ELF-1 (cell line): Measurements from ENCODE around the gene ZDHHC24.
A peak's percentile ranks its signal among the peaks of the same experiment; 100 is the strongest.

Experiments
- DNase-seq: peaks from one replicate; pipeline ENCODE4 v3.0.0-alpha.2; 2016; ENCODE audit warnings: low read depth, low spot score

ZDHHC24 gene

DNA sequence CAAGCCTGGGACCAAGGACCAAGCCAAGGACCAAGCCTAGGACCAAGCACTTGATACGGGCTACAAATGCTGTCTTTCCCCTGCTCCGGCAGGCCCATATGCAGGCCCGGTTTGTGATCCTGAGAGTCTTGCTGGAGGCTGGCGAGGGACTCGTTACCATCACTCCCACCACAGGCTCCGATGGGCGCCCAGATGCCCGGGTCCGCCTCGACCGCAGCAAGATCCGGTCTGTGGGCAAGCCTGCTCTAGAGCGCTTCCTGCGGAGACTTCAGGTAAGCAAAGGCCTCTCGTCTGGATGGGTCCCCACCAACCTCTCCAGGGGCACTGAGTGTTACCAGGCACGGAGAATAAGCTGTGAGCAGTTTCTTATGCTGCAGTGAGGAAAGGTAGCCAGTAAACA lies 48.6 kb downstream of the ZDHHC24 start:
- DNase-seq: no peak

- DNase-seq: no peak
These were observed 50.4 kb downstream of the ZDHHC24 start for GRCh38 chr11:66495401-66495854.

- DNase-seq: peak; percentile 15
These were observed 50.9 kb downstream of the ZDHHC24 start for GRCh38 chr11:66494935-66495334.

- DNase-seq: no peak
These were observed 51.4 kb downstream of the ZDHHC24 start for GRCh38 chr11:66494458-66494857.

DNA sequence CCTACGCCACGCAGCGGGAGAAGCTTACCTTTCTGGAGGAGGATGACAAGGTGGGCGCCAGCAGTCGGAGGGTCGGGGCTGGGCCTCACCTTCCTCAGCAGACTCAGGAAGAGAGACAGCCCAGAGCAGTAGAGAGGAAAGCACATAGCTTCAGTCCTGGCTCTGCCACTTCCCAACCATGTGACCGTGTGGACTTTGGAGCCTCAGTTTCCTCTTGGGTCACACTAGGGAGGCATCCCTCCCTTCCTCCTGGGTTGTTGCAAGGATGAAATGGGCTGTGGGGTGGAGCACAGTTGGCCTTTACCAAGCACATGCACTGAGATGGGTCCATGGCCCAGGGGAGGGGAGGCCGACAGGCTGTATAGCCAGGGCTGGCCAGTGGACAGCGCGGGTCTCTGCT lies 52.7 kb downstream of the ZDHHC24 start:
- DNase-seq: no peak

GRCh38 chr11:66492161-66492865 lies 53.5 kb downstream of the ZDHHC24 start:
- DNase-seq: no peak

DNA sequence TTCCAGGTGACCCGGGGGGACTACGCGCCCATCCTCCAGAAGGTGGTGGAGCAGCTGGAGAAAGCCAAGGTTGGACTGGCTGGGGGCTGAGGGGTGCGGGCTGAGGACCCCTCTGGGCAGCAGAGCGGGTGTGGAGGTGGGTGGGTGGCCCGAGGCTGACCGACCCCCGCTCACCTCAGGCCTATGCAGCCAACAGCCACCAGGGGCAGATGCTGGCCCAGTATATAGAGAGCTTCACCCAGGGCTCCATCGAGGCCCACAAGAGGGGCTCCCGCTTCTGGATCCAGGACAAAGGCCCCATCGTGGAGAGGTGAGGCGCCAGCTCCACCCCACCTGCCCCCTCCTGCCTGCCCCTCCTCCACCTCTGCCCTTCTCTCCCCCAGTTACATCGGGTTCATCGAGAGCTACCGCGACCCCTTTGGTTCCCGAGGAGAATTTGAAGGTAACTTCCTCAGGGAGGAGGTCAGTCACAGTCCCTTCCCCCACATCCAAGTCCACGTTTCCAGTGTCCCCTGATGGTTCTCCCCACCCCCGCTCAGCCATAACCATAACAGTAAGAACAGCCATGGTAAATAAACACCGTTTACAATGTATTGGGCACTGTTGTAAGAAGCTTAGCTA lies 54.4 kb downstream of the ZDHHC24 start:
- DNase-seq: peak; percentile 37

GRCh38 chr11:66489636-66490035 lies 56.2 kb downstream of the ZDHHC24 start:
- no peak for DNase-seq

DNA sequence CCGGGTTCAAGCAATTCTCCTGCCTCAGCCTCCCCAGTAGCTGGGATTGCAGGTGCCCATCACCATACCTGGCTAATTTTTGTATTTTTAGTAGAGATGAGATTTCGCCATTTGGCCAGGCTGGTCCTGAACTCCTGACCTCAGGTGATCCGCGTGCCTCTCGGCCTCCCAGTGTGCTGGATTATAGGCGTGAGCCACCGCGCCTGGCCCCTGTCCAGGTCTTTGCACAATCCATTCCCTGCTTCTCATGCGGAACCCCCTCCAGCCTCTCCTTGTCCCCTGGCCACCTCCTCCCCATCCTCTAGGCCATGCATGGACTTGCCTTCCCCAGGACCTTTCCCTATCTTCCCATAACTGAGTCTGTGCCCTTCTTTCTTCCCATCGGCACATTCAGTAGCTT lies 56.9 kb downstream of the ZDHHC24 start:
- no peak for DNase-seq

DNA sequence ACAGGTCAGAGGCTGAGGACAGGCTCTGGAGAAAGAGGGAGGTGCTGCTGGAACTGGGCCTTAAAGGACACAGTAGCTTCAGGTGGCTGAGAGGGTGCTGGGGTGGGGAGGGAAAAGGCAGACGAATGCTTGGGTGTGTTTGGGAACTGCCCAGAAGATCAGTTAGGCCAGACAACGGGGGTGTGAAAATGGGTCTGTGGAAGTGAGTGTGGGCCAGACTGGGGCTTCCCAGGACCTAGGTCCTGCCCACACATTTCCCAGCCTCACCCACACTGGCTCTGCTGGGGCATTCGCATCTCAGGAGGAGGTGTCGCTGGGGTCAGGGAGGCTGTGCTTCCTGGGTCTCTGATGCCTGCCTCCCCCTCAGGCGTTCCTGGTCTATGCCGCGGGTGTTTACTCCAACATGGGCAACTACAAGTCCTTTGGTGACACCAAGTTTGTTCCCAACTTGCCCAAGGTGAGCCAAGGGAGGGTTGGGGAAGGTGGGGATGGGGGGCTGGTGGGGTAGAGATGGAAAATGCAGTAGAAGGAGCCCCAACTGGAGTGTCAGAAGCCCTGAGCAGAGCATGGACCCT lies 61.0 kb downstream of the ZDHHC24 start:
- no peak for DNase-seq

DNA sequence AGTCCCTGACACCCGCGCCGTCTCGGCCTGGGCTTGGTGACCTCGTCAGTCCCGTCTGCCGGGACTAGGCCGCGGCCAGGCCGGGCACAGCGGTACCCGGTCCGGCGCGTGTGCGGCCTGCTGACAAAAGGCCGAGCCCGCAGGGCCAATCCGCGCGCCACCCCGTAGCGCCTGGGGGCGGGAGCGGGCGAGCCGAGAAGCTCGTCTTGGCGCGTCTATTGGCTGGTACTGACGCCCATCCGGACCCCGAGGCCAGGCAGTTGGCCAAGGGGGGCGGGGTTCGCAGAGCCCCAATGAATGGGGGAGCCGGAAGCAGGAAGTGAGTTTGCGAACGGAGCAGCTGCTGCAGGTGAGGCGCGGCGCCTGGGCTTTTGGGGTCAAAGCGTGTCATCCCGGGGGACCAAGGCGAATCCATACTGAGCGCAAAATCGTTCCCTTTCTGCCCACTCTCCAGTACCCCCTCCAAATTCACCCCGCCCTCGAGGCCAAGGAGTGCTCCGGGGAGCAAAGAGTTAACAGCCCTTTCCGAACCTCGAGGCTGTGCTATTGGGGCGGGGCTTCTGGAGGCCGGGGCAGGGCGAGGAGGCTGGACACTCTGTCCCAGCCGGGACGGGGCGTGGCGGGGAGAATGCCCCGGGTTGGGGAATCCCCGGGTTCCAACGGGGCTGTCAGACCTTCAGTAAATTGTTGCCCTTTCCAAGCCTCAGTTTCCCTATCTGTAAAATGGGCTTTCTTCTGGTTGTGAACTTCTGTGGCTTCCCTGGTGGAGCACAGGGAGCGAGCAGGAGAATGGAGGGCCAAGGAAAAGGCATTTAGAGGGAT lies 65.5 kb downstream of the ZDHHC24 start, which contains the start of gene DPP3:
Gene DPP3, plus strand, starts transcription at position 318 of the 822 bp plus-strand sequence. CDS start 1,767 bp downstream, outside the sequence.
- DNase-seq: peak; percentile 98

GRCh38 chr11:66479394-66480116 lies 66.3 kb downstream of the ZDHHC24 start:
- DNase-seq: no peak

- DNase-seq: peak; percentile 76
These were observed 67.0 kb downstream of the ZDHHC24 start for GRCh38 chr11:66478729-66479393.

- no peak for DNase-seq
These were observed 68.3 kb downstream of the ZDHHC24 start for GRCh38 chr11:66477263-66478201.

GRCh38 chr11:66476841-66477251 lies 69.0 kb downstream of the ZDHHC24 start:
- peak; percentile 39 for DNase-seq

- DNase-seq: no peak
These were observed 69.5 kb downstream of the ZDHHC24 start for GRCh38 chr11:66476173-66476840.

DNA sequence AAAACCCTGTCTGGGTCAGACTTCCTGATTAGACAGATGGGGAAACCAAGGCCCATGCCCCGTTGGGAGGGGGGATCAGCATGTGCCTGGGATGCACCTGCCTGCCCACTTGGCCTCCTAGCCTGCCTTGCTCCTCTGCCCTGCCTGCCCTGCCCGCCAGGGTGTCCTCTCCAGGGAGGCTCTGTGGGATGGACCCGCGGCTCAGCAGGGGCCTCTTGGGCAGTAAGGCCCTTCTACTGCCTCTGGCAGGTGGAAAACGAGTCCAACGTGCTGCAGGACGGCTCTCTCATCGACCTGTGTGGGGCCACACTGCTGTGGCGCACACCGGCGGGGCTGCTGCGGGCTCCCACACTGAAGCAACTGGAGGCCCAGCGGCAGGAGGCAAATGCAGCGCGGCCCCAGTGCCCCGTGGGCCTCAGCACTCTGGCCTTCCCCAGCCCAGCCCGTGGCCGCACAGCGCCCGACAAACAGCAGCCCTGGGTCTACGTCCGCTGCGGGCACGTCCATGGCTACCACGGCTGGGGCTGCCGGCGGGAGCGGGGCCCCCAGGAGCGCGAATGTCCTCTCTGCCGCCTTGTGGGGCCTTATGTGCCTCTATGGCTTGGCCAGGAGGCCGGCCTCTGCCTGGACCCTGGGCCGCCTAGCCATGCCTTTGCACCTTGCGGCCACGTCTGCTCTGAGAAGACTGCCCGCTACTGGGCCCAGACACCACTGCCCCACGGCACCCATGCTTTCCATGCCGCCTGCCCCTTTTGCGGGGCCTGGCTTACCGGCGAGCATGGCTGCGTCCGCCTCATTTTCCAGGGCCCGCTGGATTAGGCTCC lies 70.3 kb downstream of the ZDHHC24 start:
- no peak for DNase-seq
